GM18951 (cell line): ENCODE data around the gene CWC27.
"Not testable (repeated sequence)": the region's sequence is repeated elsewhere in the genome, so short reads cannot be mapped to it uniquely, and the experiment has no call there.

ENCODE experiments used
- POLR2A ChIP-seq: IDR thresholded peaks from 4 replicates; pipeline ENCODE4 v1.6.1; 2011; ENCODE audit warnings: mild to moderate bottlenecking; ENCODE audit not compliant: insufficient read length, insufficient read depth; ENCODE audit errors: extremely low read depth
- in situ Hi-C: fragments of 300-500 bp; cut with MboI; formaldehyde crosslinking; loops from one replicate; pipeline ENCODE4 v1.12.0; 2022; ENCODE audit warnings: low sequenced_read_pairs, mixed read lengths, inconsistent platforms; ENCODE audit not compliant: unreplicated experiment

CWC27 gene

GRCh38 chr5:64929833-64930232 lies 161.1 kb downstream of the CWC27 start:
- in situ Hi-C loops: no loop called here
- TF ChIP-seq POLR2A: no peak

DNA sequence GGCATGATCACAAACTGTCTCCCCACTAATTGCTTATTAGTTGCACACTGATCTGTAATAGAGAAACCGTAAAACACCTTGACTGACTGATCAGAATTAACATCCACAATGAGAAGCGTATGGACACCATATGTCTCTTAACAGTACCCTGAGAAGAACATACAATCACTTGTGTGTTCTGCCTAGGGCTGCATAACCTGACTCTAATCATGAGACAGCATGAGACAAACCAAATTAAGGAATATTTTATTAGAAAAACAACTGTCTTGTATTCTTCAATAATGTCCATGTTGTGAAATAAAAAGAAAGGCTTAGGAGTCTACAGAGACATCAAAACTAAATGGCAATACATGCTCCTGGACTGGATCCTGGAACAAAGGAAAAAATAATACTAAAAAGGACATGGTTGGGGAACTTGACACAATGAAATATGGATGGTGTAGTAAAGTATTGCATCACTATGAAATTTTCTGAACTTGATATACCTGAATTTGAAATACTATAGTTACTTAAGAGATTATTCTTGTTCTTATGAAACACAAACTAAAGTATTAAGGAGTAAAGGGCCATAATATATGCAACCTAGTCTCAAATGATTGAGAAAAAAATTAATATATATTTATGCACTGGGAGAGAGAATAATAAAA lies 162.1 kb downstream of the CWC27 start:
- in situ Hi-C loops: no loop called here
- TF ChIP-seq POLR2A: no peak

DNA sequence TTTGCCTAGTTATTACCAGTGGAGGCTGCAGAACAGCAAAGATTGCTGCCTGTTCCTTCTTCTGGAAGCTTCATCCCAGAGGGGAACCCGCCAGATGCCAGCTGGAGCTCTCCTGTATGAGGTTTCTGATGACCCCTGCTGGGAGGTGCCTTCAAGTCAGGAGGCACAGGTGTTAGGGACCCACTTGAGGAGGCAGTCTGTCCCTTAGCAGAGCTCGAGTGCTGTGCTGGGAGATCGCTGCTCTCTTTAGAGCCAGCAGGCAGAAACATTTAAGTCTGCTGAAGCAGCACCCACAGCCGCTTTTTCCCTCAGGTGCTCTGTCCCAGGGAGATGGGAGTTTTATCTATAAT lies 170.7 kb downstream of the CWC27 start:
- in situ Hi-C loops: not testable (repeated sequence)

DNA sequence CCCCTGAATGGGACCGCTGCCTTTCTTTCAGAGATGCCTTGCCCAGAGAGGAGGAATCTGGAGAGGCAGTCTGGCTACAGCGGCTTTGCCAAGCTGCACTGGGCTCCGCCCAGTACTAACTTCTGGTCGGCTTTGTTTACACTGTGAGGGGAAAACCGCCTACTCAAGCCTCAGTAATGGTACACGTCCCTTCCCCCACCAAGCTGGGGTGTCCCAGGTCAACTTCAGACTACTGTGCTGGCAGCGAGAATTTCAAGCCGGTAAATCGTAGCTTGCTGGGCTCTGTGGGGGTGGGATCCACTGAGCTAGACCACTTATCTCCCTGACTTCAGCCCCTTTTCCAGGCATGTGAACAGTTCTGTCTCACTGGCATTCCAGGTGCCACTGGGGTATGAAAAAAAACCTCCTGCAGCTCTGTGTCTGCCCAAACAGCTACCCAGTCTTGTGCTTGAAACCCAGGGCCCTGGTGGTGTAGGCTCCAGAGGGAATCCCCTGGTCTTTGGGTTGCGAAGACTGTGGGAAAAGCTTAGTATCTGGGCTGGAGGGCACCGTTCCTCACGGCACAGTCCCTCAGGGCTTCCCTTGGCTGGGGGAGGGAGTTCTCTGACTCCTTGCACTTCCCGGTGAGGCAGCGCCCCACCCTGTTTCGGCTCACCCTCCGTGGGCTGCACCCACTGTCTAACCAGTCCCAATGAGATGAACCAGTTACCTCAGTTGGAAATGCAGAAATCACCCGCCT lies 171.2 kb downstream of the CWC27 start:
- no peak for TF ChIP-seq POLR2A
- in situ Hi-C loops: no loop called here

DNA sequence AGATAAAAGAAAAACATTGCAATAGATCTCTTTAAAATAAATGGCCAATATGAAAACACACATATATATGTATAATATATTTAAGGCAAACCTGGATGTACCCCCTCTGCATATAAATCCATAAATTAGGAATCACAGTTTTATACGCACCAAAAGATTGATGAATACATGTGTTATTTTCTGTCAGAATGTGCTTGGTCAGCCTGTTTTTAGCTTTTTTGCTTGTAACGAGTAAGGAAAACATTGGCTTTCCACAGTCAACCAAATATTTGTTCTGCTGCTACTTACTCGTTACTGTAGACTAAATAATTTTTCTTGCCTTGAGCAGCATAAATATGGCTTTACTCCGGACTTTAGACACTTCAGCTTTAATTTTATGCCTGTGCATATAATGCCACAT lies 173.7 kb downstream of the CWC27 start:
- in situ Hi-C loops: no loop called here
- no peak for TF ChIP-seq POLR2A

- in situ Hi-C loops: no loop called here
- no peak for TF ChIP-seq POLR2A
Measured at GRCh38 chr5:64944868-64945267, 176.1 kb downstream of the CWC27 start.

- no peak for TF ChIP-seq POLR2A
- in situ Hi-C loops: no loop called here
Measured at GRCh38 chr5:64947031-64947430, 178.3 kb downstream of the CWC27 start.

DNA sequence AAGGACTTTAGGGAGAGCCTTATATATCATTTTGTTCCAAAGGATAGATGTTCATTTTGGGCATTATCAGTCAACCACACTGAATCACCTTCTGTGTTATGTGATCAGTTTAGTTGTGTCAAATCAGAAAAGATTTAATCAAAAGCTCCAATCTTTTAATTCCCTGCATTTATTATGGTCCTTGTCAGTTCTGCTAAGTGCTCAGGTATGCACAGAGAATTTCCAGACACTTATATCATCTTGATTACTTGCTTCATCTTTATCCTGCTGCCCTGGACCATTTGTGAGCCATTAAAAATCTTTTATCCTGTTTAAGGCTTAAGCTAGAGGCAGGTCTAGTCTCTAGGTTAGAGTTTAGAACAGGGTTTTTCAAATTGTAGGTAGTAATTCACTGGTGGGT lies 179.1 kb downstream of the CWC27 start:
- in situ Hi-C loops: no loop called here
- no peak for TF ChIP-seq POLR2A

GRCh38 chr5:64949331-64949730 lies 180.6 kb downstream of the CWC27 start:
- in situ Hi-C loops: no loop called here
- no peak for TF ChIP-seq POLR2A

DNA sequence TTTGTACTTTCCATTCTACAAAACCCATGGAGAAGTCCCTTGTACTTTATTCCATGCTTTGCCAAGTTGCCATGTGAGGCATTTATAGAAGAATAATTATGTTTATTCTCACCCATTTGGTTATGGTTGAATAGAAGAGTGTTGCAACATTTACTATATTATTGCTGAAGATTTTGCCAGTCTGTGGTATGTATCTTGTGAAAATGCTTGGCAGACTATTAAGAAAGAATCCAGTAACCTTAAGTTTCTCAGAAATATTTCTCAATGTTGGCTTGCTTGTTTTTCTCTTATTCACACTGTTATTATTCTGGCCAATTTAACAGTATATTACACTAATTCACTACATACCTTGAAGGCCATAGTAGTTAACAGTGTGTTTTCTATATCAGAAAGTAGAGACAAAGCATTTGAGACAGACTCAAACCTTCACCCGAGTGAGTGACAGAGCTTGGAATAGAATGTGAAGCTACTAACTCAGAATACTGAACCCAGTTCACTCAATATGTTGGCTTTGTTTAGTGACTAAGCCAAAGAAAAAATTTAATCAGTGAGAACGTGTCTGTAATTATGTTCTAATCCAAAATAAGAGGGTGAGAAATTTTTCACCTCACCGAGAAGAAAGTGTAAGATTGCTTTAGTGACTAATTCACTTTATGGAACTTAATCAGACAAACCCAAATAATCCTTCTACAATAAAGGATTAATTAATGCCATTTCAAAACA lies 184.4 kb downstream of the CWC27 start:
- in situ Hi-C loops: no loop called here
- no peak for TF ChIP-seq POLR2A

- in situ Hi-C loops: no loop called here
- no peak for TF ChIP-seq POLR2A
Measured at GRCh38 chr5:64954518-64954917, 185.8 kb downstream of the CWC27 start.

DNA sequence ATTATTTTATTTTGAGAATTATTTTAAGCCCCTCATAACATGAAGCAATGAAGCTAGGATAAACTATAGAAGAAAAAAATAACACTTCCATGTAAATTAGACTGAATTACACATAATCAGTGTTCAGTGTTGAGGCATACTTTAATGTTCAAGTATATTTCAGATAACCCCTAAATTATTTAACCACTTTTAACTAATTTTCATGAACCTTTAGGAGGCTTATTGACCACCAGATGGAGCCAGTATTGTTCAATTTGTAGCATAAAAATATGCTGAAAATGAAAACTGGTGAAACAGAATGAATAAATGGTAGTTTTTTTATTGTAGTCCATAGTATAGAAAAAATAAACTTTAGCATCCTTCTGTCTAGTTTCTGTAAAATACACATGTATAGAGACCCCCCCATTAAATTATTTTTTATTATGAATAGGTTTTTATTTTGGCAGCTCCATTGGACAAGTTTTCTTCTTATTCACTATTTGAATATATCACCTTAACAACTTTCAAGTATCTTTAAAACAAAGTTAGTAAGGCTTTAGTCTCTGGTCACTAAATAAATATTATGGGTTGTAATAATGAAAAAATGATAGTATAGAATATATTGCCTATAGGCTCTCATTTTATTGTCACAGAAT lies 190.1 kb downstream of the CWC27 start:
- TF ChIP-seq POLR2A: no peak
- in situ Hi-C loops: no loop called here

- in situ Hi-C loops: loop anchor here (10.0 kb wide), 1 partner anchor 522 kb away; the partner anchor contains the start of gene ADAMTS6
- no peak for TF ChIP-seq POLR2A
Measured at GRCh38 chr5:64963278-64963677, 194.5 kb downstream of the CWC27 start.

DNA sequence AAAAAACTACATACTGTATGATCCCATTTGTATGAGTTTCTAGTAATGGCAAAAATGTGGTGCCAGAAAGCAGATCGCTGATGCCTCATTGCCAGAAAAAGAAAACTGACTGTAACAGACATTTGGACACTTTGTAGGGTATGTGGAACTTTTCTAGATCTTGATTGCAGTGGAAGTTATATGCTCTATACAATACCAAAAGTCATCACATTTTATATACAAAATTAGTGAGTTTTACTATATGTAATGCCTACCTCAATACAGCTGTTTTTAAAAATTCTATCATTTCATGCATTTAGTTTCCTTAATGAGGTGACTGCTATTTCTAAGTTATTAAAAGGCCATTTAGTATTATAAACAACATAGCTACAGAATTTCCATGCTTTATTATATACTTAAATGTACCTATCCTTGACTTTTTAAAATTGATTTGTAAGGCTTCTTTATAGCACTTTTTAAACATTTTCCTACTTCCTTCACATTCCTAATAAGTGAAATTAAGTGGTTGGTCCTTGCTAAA lies 199.9 kb downstream of the CWC27 start:
- no peak for TF ChIP-seq POLR2A
- in situ Hi-C loops: loop anchor here (10.0 kb wide), 1 partner anchor 516 kb away; the partner anchor contains the start of gene ADAMTS6
